ENCODE measurements around the gene PCDHGB7.
"Not testable (repeated sequence)": the region's sequence is repeated elsewhere in the genome, so short reads cannot be mapped to it uniquely, and the experiment has no call there.

The PCDHGB7 gene

DNA sequence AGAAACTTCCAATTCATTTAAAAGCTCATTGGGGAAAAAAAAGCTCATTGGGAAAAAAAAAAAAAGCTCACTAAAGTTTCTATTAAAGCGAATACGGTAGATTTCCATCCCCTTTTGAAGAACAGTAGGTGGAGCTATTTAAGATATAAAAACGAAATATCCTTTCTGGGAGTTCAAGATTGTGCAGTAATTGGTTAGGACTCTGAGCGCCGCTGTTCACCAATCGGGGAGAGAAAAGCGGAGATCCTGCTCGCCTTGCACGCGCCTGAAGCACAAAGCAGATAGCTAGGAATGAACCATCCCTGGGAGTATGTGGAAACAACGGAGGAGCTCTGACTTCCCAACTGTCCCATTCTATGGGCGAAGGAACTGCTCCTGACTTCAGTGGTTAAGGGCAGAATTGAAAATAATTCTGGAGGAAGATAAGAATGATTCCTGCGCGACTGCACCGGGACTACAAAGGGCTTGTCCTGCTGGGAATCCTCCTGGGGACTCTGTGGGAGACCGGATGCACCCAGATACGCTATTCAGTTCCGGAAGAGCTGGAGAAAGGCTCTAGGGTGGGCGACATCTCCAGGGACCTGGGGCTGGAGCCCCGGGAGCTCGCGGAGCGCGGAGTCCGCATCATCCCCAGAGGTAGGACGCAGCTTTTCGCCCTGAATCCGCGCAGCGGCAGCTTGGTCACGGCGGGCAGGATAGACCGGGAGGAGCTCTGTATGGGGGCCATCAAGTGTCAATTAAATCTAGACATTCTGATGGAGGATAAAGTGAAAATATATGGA lies 13.0 kb downstream of the PCDHGB7 start, which contains the start of gene PCDHGA12:
Gene PCDHGA12, plus strand, starts transcription at position 176 of the 782 bp plus-strand sequence. Its CDS starts 253 bp downstream, at position 429.
- DNase-seq: no peak

DNA sequence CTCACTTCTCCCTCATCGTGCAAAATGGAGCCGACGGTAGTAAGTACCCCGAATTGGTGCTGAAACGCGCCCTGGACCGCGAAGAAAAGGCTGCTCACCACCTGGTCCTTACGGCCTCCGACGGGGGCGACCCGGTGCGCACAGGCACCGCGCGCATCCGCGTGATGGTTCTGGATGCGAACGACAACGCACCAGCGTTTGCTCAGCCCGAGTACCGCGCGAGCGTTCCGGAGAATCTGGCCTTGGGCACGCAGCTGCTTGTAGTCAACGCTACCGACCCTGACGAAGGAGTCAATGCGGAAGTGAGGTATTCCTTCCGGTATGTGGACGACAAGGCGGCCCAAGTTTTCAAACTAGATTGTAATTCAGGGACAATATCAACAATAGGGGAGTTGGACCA lies 13.8 kb downstream of the PCDHGB7 start:
- no peak for DNase-seq

DNA sequence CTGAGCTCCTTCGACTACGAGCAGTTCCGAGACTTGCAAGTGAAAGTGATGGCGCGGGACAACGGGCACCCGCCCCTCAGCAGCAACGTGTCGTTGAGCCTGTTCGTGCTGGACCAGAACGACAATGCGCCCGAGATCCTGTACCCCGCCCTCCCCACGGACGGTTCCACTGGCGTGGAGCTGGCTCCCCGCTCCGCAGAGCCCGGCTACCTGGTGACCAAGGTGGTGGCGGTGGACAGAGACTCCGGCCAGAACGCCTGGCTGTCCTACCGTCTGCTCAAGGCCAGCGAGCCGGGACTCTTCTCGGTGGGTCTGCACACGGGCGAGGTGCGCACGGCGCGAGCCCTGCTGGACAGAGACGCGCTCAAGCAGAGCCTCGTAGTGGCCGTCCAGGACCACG lies 14.8 kb downstream of the PCDHGB7 start:
- not testable (repeated sequence) for DNase-seq

- not testable (repeated sequence) for DNase-seq
These were observed 15.2 kb downstream of the PCDHGB7 start for GRCh38 chr5:141432726-141433125.

- DNase-seq: no peak
These were observed 16.5 kb downstream of the PCDHGB7 start for GRCh38 chr5:141434006-141434405.

- DNase-seq: no peak
These were observed 19.7 kb downstream of the PCDHGB7 start for GRCh38 chr5:141437221-141437620.

GRCh38 chr5:141439411-141440141 lies 22.1 kb downstream of the PCDHGB7 start:
- DNase-seq: no peak

- no peak for DNase-seq
These were observed 22.9 kb downstream of the PCDHGB7 start for GRCh38 chr5:141440341-141440740.

GRCh38 chr5:141441571-141442170 lies 24.2 kb downstream of the PCDHGB7 start:
- no peak for DNase-seq

GRCh38 chr5:141465351-141465750 lies 47.9 kb downstream of the PCDHGB7 start:
- DNase-seq: no peak

Measured in SHP77 treated with DMSO at 0.1 percent for 48 hours (cell line).